ENCODE results near the gene RCAN3. TPM values are rescaled to one million over a fixed set of nuclear protein-coding genes. Genes with fewer than 3 reads are reported as not detected.

RCAN3 gene
- total and polyA plus RNA-seq, 2 of the 13 experiments (the other 11 are each of a cell fraction or from before 2014, with no cell fraction given): 12.2 to 13.3 TPM

DNA sequence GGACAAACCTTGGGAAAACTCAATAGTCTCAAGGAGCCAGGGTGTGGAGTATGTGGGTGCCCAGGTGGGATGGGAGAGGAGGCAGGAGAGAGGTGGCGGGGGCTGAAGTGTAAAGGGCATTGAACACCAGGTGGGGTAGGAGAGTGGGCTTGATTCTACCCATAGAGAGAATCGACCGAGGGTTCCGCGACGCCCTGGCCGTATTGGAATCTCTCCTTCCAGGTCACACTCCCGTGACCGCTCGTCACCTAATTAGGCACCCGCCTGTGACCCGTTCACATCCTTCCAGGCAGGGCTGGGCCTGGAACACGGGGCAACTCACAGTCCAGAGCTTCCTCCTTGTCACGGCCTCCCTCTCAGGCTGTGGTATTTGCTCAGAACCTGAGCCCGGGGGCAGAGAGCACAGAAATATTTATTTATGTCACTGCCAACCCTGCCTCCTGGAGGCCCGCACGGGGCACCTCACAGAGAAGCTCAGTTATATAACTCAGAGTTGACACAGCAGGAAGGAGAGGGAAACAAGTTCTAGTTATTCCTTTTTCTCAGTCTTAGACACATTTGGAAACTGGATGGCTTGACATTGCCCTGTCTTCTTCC, 65.3 kb downstream of the RCAN3 start (continued):
- TF ChIP-seq ZNF160 (CRISPR knock-in tag; IDR thresholded peaks at IDR 0.05) (0 out of 2 replicates have a peak, but pooled peaks have one; percentile 68), TRIM24 (CRISPR knock-in tag; IDR thresholded peaks at IDR 0.05) (peak; percentile 66; the same call in 1 of the 2 replicates), ZMYM4 (CRISPR knock-in tag; IDR thresholded peaks at IDR 0.05) (peak; percentile 60), ZNF766 (CRISPR knock-in tag; IDR thresholded peaks at IDR 0.05; ENCODE audit: borderline replicate concordance) (peak; percentile 24; the same call in 1 of the 2 replicates), HOXD1 (CRISPR knock-in tag; IDR thresholded peaks at IDR 0.05) (peak; percentile 74; the same call in 1 of the 2 replicates), MYC (CRISPR knock-in tag; IDR thresholded peaks at IDR 0.05; ENCODE audit: borderline replicate concordance) (peak; percentile 54; the same call in 1 of the 2 replicates), ZNF577 (CRISPR knock-in tag; IDR thresholded peaks at IDR 0.05; ENCODE audit: borderline replicate concordance, low read depth) (no peak), SOX13 (IDR thresholded peaks at IDR 0.05) (peak; percentile 58; the same call in 1 of the 2 replicates), SOX13 (CRISPR knock-in tag; conservative IDR thresholded peaks at IDR 0.05 in 1 of 2, IDR thresholded peaks at IDR 0.05 in 1 of 2) (peak in 1 of 2 experiments; percentile 81; a peak in 2 of 4 replicates), EEA1 (CRISPR knock-in tag; IDR thresholded peaks at IDR 0.05; ENCODE audit: borderline replicate concordance) (no peak; the same call in 1 of the 2 replicates), ZNF747 (CRISPR knock-in tag; IDR thresholded peaks at IDR 0.05; ENCODE audit: borderline replicate concordance) (peak; percentile 24; the same call in 1 of the 2 replicates), ZFP37 (CRISPR knock-in tag; IDR thresholded peaks at IDR 0.05; ENCODE audit: borderline replicate concordance) (no peak; the same call in 1 of the 2 replicates)
- TF ChIP-seq, protein P1, sequence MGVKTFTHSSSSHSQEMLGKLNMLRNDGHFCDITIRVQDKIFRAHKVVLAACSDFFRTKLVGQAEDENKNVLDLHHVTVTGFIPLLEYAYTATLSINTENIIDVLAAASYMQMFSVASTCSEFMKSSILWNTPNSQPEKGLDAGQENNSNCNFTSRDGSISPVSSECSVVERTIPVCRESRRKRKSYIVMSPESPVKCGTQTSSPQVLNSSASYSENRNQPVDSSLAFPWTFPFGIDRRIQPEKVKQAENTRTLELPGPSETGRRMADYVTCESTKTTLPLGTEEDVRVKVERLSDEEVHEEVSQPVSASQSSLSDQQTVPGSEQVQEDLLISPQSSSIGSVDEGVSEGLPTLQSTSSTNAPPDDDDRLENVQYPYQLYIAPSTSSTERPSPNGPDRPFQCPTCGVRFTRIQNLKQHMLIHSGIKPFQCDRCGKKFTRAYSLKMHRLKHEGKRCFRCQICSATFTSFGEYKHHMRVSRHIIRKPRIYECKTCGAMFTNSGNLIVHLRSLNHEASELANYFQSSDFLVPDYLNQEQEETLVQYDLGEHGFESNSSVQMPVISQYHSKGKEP (CRISPR knock-in tag; IDR thresholded peaks at IDR 0.05): no peak
- TF ChIP-seq, protein P2, sequence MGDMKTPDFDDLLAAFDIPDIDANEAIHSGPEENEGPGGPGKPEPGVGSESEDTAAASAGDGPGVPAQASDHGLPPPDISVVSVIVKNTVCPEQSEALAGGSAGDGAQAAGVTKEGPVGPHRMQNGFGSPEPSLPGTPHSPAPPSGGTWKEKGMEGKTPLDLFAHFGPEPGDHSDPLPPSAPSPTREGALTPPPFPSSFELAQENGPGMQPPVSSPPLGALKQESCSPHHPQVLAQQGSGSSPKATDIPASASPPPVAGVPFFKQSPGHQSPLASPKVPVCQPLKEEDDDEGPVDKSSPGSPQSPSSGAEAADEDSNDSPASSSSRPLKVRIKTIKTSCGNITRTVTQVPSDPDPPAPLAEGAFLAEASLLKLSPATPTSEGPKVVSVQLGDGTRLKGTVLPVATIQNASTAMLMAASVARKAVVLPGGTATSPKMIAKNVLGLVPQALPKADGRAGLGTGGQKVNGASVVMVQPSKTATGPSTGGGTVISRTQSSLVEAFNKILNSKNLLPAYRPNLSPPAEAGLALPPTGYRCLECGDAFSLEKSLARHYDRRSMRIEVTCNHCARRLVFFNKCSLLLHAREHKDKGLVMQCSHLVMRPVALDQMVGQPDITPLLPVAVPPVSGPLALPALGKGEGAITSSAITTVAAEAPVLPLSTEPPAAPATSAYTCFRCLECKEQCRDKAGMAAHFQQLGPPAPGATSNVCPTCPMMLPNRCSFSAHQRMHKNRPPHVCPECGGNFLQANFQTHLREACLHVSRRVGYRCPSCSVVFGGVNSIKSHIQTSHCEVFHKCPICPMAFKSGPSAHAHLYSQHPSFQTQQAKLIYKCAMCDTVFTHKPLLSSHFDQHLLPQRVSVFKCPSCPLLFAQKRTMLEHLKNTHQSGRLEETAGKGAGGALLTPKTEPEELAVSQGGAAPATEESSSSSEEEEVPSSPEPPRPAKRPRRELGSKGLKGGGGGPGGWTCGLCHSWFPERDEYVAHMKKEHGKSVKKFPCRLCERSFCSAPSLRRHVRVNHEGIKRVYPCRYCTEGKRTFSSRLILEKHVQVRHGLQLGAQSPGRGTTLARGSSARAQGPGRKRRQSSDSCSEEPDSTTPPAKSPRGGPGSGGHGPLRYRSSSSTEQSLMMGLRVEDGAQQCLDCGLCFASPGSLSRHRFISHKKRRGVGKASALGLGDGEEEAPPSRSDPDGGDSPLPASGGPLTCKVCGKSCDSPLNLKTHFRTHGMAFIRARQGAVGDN (CRISPR knock-in tag; IDR thresholded peaks at IDR 0.05): peak; percentile 97
- TF ChIP-seq, protein P3, sequence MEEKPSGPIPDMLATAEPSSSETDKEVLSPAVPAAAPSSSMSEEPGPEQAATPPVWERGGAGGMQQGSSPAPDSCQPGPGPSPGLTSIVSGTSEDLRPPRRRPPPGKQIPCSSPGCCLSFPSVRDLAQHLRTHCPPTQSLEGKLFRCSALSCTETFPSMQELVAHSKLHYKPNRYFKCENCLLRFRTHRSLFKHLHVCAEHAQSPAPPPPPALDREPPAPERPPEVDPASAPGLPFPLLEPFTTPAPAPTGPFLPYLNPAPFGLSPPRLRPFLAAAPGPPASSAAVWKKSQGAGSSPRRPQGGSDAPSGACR (CRISPR knock-in tag; IDR thresholded peaks at IDR 0.05): 0 out of 2 replicates have a peak, but pooled peaks have one; percentile 12
- TF ChIP-seq, protein P4, sequence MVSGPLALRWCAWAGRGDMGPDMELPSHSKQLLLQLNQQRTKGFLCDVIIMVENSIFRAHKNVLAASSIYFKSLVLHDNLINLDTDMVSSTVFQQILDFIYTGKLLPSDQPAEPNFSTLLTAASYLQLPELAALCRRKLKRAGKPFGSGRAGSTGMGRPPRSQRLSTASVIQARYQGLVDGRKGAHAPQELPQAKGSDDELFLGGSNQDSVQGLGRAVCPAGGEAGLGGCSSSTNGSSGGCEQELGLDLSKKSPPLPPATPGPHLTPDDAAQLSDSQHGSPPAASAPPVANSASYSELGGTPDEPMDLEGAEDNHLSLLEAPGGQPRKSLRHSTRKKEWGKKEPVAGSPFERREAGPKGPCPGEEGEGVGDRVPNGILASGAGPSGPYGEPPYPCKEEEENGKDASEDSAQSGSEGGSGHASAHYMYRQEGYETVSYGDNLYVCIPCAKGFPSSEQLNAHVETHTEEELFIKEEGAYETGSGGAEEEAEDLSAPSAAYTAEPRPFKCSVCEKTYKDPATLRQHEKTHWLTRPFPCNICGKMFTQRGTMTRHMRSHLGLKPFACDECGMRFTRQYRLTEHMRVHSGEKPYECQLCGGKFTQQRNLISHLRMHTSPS (CRISPR knock-in tag; IDR thresholded peaks at IDR 0.05; ENCODE audit: low read depth): peak; percentile 93
- TF ChIP-seq, protein P5, sequence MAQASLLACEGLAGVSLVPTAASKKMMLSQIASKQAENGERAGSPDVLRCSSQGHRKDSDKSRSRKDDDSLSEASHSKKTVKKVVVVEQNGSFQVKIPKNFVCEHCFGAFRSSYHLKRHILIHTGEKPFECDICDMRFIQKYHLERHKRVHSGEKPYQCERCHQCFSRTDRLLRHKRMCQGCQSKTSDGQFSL (CRISPR knock-in tag; IDR thresholded peaks at IDR 0.05): no peak
- TF ChIP-seq, protein P6, sequence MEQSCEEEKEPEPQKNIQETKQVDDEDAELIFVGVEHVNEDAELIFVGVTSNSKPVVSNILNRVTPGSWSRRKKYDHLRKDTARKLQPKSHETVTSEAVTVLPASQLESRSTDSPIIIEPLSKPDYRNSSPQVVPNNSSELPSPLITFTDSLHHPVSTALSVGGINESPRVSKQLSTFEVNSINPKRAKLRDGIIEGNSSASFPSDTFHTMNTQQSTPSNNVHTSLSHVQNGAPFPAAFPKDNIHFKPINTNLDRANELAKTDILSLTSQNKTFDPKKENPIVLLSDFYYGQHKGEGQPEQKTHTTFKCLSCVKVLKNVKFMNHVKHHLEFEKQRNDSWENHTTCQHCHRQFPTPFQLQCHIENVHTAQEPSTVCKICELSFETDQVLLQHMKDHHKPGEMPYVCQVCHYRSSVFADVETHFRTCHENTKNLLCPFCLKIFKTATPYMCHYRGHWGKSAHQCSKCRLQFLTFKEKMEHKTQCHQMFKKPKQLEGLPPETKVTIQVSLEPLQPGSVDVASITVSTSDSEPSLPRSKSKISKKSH (CRISPR knock-in tag; IDR thresholded peaks at IDR 0.05; ENCODE audit: borderline replicate concordance): peak; percentile 62; the same call in 1 of the 2 replicates

All from HepG2 (cell line).